Fibroblast of lung (primary cell): ENCODE results near the gene SCLT1.

Experiments
- CTCF ChIP-seq, 2 donors: IDR thresholded peaks in 1 of 2; conservative IDR thresholded peaks in 1 of 2; 1 replicate in 1 of 2; 2 replicates in 1 of 2; pipeline ENCODE4 v1.5.1; 2011 to 2012; ENCODE audit warnings: low read length in 2 of 2, control low read depth in 1 of 2, inconsistent platforms in 1 of 2, low read depth in 1 of 2, mild to moderate bottlenecking in 1 of 2
- EZH2 ChIP-seq: IDR thresholded peaks from 2 replicates; pipeline ENCODE4 v1.5.1; 2012; ENCODE audit warnings: low read length, control low read depth, mild to moderate bottlenecking; ENCODE audit errors: missing control alignments

GRCh38 chr4:128877934-128878333, 215.4 kb downstream of the SCLT1 start:
- TF ChIP-seq EZH2 (no peak), CTCF (conservative IDR thresholded peaks at IDR 0.05 in 1 of 2, IDR thresholded peaks at IDR 0.05 in 1 of 2; ENCODE audit: low read depth in 1 of 2, low read length in 2 of 2) (no peak)
